ENCODE data around the gene NXT1. TPM values are rescaled to one million over a fixed set of nuclear protein-coding genes. Genes with fewer than 3 reads are reported as not detected.

The NXT1 gene
- polyA plus RNA-seq, 1 of the 3 experiments (the other 2 are of a cell fraction), result 28.2 TPM

DNA sequence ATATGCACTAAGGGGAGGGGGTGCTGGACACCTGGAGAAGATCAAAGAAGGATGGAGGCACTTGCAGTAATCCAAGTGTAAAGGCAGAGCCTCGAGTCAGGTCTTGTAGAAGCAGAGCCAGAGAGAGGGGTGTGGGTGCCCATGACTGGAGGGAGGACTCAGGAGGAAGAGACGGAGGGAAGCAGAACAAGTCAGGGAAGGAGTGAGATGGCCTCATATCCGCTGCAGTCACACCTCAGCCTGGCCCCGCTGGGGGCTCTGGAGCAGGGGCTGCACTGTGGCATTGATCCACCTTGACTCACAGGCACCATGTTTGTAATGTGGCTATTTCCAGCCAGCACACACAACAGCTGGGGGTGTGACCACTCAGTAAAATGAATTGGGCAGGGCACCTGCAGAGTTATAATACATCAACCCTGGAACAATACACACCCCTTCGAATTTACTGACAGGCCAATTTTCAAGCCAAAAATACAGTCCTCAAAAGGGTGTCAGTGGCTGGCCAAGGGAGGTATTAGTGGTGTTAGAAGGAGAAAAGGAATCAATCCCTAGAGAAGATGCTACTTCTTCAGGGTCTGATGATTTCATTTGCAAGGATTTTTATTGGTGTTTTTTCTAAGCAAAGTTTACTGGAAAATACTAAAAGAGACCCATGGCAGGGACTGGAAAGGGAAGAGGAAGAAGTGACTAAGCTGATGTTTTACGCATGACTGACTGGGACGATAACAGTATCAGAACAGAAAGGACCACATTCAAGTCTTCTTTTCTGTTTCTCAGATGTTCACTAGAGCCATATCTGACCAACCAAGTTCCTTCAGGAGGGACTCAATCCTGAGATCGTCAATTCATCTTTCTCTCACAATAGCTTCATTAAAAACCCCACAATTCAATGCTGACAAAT is 18.9 kb upstream of the NXT1 start:
- no peak overlapping the region for H3K4me3 ChIP-seq (ENCODE audit: low read depth in 2 of 2, low read length in 1 of 2)
- POLR2A ChIA-PET, result no interaction called here
- H3K9me3 ChIP-seq, result no peaks in the 10 kb centered on the region
- no peak overlapping the region for H3K4me2 ChIP-seq
- no peak overlapping the region for H3K9ac ChIP-seq
- WGBS (ENCODE audit: low lambda C conversion rate), result 14% methylated on average over 8 of the region's 8 CpGs
- no peaks in the 10 kb centered on the region for H3K36me3 ChIP-seq (replicated peaks in 1 of 2; ENCODE audit: control insufficient read depth in 1 of 2, insufficient read depth in 2 of 2, low read length in 1 of 2)
- DNase-seq, result no peak
- no peaks in the 10 kb centered on the region for H3K79me2 ChIP-seq (ENCODE audit: insufficient read depth)
- H3K9me2 ChIP-seq, result no peaks in the 10 kb centered on the region
- H3F3A ChIP-seq (replicated peaks; ENCODE audit: insufficient read depth), result no peaks in the 10 kb centered on the region
- H2AFZ ChIP-seq (ENCODE audit: low read depth), result no peak overlapping the region
- H3K4me1 ChIP-seq (ENCODE audit: control insufficient read depth in 1 of 2, insufficient read depth in 2 of 2, low read depth in 1 of 2, low read length in 1 of 2), result no peaks in the 10 kb centered on the region
- H3K27me3 ChIP-seq (ENCODE audit: insufficient read depth), result no peaks in the 10 kb centered on the region; the same call in 1 of the 2 replicates
- TF ChIP-seq TEAD4 (IDR thresholded peaks at IDR 0.05; ENCODE audit: borderline replicate concordance, insufficient read depth) (no peak), YY1 (IDR thresholded peaks at IDR 0.05; ENCODE audit: low read depth) (no peak), RAD21 (IDR thresholded peaks at IDR 0.05; ENCODE audit: low read length) (no peak), RXRA (IDR thresholded peaks at IDR 0.05; ENCODE audit: borderline replicate concordance, low read depth) (no peak), SMC3 (IDR thresholded peaks at IDR 0.05; ENCODE audit: low read depth, low read length) (no peak), CHD2 (IDR thresholded peaks at IDR 0.05; ENCODE audit: low read length, partially characterized antibody) (no peak), USF2 (IDR thresholded peaks at IDR 0.05; ENCODE audit: borderline replicate concordance, low read depth, low read length) (no peak), EP300 (IDR thresholded peaks at IDR 0.05; ENCODE audit: borderline replicate concordance in 1 of 2, low read depth in 1 of 2, low read length in 1 of 2) (no peak), TCF12 (IDR thresholded peaks at IDR 0.05) (no peak), ZBTB33 (IDR thresholded peaks at IDR 0.05; ENCODE audit: borderline replicate concordance, low read depth) (no peak), JUND (IDR thresholded peaks at IDR 0.05) (no peak), FOSL2 (IDR thresholded peaks at IDR 0.05; ENCODE audit: borderline replicate concordance, low read depth) (no peak), MXI1 (IDR thresholded peaks at IDR 0.05; ENCODE audit: low read depth, low read length) (no peak), RCOR1 (IDR thresholded peaks at IDR 0.05; ENCODE audit: low read length) (no peak)
- TF ChIP-seq, protein P1, sequence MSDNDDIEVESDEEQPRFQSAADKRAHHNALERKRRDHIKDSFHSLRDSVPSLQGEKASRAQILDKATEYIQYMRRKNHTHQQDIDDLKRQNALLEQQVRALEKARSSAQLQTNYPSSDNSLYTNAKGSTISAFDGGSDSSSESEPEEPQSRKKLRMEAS (IDR thresholded peaks at IDR 0.05; ENCODE audit: low read depth), result no peak
- TF ChIP-seq, protein P2, sequence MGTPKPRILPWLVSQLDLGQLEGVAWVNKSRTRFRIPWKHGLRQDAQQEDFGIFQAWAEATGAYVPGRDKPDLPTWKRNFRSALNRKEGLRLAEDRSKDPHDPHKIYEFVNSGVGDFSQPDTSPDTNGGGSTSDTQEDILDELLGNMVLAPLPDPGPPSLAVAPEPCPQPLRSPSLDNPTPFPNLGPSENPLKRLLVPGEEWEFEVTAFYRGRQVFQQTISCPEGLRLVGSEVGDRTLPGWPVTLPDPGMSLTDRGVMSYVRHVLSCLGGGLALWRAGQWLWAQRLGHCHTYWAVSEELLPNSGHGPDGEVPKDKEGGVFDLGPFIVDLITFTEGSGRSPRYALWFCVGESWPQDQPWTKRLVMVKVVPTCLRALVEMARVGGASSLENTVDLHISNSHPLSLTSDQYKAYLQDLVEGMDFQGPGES (IDR thresholded peaks at IDR 0.05; ENCODE audit: low read depth, low read length), result no peak
- H4K20me1 ChIP-seq (ENCODE audit: insufficient read depth), result no peaks in the 10 kb centered on the region
- H3K27ac ChIP-seq (ENCODE audit: low read depth in 2 of 2, low read length in 1 of 2), result no peak overlapping the region
- CTCF ChIA-PET, result interaction anchor here (0.6 to 1.3 kb wide), 4 partner anchors 8 to 640 kb away, joined by 3 to 7 read pairs (median 3); no protein-coding TSS in a partner anchor

Measured in SK-N-SH (cell line).